Skin of body (tissue), 2 donors: Measurements from ENCODE around the gene PRPF38B. TPM values are rescaled to one million over a fixed set of nuclear protein-coding genes. Genes with fewer than 3 reads are reported as not detected.
"Not testable (repeated sequence)": the region's sequence is repeated elsewhere in the genome, so short reads cannot be mapped to it uniquely, and the experiment has no call there.

Experiments used
- DNase-seq: peaks from one replicate; lab custom pipeline; 2025; lab: John Stamatoyannopoulos, UW
- total RNA-seq: library from RNA; depleted of rRNA; stranded (reverse); fragments of >200 nt; gene quantifications from one replicate; pipeline ENCODE4 v1.2.3, GENCODE V29; 2014

Gene PRPF38B
- total RNA-seq, 1 donor from 2014 or later, result 21.9 TPM

DNA sequence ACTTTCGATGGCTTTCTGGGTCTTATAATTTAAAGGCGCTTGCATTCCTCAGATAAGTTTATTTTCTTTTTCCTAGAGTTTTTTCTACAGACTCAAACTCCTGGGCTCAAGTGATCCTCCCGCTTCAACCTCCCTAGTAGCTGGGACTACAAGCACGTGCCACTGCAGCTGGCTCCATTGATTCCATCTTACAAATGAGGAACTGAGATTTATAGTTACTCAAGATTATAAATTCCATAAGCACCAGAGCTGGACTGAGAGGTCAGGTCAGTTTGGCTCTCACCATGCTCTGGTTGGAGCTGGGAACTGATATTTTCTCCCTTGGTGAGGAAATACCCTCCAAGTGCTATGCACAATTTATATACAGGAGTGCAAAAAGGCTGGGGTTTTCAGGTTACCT is 13.4 kb upstream of the PRPF38B start:
- no peak for DNase-seq

DNA sequence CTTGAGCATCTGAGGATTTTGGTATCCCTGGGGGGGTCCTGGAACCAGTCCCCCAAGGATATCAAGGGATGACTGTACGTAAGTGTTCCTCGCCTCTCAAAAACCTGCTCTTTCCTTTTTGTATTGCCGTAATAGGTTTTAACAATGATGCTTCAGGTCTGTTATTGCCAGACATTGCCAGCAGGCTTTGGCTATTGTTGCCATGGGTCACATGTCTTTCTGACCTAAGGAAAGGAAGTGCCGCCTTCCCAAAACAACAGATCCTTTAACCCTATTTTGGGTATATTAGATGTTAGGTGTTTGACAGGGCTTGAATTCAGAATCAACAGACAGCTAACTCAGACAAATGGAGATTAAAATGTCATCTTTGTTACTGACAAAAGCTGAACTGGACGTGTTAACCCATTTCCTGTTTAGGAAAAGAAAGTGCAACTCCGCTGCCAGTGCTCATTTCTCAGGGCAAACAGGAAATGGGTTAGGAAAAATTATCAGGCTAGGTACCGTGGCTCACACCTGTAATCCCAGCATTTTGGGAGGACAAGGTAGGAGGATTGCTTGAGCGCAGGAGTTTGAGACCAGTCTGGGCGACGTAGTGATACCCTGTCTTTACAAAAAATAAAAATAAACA is 12.4 kb upstream of the PRPF38B start:
- DNase-seq, result no peak

DNA sequence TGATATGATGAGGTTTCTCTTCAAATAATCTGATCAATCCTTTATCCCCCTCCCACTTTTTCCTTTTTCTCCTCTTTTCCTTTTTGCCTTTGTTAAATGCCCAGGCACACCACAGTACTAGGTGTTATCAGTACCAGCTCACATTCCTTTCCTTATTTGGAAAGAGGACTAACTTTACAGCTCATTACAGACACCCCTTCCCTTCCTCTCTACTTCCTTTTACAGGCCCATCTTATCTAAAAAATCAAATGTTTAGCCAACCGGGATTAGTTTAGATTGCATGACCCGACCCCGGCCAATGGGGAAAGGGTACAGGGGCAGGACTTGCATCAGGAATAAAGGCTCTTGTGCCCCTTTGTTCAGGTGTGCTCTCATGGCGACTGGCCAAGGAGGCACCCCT is 10.4 kb upstream of the PRPF38B start:
- not testable (repeated sequence) for DNase-seq

DNA sequence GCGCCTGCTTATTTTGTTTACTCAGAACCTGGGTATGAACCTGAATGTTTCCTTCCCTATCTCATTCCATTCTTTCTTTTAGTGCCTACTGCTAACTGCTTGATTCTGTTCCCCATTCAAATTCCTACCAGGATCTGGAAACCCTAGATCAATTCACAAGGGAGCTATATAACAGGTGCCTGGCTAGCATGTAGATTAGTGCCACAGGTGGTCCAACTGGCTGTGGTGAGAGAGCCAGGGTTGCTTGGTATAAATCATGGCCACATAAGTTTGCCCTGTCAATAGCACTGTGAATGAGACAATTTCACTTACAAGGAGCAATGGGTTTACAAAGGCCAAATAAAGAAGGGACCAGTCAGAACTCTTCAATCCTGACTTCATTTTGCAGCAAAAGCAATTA is 6.6 kb upstream of the PRPF38B start:
- DNase-seq, result no peak

DNA sequence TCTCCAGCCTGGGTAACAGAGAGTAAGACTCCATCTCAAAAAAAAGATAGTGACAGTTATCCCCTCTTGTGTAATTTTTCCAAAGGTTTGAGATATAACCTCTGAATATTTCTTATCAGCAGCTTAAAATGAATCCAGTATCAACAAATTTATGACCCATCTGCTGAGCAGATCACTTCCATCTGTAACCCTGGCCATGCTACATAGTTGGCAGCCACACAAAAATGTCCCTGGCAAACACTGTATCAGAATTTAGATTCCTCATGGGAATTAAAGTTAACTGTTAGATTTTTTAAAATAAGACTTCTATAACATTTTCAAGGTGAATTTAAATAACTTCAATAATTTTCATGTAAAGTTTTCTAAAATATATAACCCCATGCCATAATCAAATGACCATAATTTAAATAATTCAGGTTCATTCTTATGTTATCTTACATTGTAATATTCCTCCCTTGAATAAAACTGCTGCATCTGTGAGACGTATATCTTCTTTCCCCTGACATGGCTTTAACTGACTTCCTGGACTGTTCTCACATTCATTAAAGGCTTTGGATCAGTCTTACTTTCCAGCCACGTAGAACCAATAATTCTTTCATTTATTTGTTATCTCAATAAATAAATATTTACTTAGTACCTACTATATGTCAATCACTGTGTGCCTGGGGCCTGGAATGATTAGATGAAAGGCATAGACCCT is 5.3 kb upstream of the PRPF38B start:
- DNase-seq, result peak; percentile 64

DNA sequence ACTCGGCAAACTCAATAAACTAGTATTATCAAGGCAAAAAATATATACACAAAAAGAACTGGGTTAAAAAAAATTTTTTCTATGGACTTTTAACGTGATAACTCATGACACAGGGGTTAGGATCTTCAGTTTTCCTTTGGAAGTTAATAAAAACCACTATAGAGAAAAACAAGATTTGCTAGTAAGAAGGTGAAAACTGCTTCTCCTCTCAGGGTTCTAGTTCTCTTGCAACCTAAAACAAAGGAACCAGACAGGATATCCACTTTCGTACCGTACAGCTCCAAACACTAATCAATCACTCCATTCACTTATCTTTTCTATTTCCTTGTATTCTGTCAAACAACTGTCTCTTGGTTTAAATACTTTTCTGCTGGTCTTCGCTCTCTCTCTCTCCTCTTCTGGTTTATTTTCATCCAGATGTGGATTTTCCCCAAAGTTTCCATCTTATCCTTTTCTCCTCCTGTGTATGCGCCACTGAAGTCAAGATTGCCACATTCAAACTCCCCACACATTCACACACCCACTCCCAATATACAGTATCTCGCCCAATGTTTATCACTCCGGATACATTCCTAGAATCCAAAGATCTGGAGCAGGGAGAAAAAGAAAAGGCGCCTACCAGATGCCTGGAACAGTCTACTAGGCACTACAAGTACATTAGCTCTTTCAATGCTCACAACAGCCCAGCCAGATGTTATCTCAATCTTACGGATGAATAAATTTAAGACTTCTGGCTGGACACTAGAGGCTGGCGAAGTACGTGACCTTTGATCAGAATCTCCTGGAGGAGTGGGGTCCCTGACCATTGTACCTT is 775 bp upstream of the PRPF38B start:
- DNase-seq, result peak; percentile 80

DNA sequence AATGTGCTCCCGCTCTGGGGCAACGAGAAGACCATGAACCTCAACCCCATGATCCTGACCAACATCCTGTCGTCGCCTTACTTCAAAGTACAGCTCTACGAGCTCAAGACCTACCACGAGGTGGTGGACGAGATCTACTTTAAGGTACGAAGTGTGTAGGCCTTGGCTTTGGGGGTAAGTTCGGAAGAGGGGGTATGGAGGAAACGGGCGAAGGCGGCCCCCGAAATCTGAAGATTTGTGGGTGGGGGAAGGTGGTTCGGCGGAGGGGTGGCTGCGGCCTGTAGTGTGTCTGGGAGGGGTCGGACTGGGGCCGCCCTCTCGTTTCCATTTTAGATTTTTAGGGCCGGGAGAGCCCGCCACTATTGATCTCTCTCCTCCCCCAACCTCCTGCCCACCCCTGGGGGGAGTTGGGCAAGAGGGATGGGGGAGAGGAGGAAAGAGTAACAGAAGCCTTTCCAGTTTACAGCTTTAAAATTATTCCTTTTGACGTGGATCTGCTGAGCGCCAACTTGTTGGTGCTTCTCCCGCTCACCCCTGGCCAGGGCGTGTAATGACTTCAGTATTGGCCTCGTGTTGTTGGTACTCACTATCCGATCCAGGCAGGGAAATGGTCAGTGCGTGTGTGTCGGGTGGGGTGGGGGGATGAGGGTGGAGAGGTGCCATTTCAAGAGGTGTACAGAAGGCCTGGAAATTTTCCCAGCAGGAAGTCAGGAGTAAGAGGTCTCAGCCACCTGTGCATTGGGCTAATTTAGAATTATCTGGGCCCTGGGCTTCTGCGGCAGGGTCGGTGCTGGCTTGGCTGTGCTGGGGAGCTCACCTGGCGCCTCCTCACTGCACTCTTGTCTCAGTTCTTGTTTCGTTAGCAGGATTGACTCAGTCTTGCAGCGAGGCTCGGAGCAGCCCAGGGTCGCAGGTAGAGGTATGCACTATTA is 880 bp downstream of the PRPF38B start:
- DNase-seq, result peak; percentile 75

DNA sequence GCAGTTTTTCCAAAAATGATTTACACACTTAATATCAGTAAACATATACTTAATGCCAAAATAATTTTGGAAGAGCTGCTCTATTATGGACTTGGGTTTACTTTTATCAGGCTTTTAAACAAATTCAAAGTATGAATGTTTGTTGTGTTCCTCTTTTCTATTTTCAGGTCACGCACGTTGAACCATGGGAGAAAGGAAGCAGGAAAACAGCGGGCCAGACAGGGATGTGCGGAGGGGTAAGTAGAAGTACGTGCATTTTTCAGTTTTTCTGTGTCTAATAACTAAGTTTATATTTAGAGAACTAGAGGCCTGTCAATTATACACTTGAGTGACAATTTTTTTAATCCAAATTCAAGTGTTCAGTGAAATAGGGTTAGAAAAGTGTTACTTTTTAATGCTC is 3.4 kb downstream of the PRPF38B start:
- DNase-seq, result no peak

DNA sequence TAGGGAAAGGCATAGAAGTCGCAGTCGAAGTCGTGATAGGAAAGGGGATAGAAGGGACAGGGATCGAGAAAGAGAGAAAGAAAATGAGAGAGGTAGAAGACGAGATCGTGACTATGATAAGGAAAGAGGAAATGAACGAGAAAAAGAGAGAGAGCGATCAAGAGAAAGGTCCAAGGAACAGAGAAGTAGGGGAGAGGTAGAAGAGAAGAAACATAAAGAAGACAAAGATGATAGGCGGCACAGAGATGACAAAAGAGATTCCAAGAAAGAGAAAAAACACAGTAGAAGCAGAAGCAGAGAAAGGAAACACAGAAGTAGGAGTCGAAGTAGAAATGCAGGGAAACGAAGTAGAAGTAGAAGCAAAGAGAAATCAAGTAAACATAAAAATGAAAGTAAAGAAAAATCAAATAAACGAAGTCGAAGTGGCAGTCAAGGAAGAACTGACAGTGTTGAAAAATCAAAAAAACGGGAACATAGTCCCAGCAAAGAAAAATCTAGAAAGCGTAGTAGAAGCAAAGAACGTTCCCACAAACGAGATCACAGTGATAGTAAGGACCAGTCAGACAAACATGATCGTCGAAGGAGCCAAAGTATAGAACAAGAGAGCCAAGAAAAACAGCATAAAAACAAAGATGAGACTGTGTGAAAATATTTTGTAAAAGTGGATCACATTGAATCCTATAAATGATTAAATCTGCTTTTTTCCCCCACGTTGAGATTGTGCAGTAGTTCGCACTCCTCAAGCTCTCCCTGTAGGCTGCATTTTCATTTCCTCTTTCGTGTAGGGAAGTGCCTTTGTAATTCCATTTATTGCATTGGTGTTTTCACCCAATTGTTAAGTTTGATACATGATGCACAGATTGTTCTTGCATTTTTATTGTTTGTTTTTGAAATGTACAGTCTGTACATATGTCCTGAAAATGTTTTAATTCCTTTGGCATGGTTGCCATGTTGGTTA is 7.5 kb downstream of the PRPF38B start:
- DNase-seq, result no peak

DNA sequence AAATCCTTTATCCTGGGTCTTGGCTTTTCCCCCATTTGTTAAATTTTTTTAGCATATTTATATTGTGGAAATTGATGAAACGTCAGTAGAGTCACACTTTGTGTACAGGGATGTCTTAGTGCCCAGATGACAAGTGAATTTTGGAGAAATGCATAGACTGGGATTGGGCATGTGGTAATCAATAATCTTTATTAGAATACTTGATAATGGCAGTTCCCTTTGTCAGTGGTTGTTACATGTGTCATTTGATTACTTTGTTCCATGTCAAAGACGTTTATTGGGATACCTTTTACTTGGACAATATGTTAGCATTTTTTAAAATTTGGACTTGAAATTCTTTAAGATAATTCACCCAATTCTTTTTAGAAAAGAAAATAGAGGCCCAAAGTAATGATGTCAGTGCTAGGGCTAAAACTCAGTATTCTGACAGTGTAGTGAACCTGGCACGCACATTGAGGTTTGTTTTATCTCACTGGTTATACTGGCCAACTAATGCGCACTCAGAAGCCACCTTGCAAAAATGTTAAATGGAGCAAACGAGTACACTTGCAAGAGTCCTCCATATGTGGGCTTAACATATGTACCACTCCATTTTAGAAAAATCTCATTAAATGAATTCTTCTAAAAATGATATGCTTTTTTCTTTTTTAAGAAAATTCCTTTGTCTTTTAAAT is 9.2 kb downstream of the PRPF38B start:
- no peak for DNase-seq

DNA sequence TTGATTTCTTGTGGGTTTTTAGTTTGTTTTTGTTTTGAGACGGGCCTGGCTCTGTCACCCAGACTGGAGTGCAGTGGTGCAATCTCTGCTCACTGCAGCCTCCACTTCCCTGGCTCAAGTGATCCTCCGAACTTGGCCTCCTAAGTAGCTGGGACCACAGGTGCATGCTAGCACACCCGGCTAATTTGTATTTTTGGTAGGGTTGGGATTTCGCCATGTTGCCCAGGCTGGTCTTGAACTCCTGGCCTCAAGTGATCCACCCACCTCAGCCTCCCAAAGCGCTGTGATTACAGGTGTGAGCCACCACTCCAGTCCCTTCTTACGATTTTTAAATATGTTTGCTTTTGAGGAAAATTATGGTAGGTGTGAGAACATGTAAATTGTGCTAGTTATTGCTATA is 10.0 kb downstream of the PRPF38B start:
- not testable (repeated sequence) for DNase-seq

DNA sequence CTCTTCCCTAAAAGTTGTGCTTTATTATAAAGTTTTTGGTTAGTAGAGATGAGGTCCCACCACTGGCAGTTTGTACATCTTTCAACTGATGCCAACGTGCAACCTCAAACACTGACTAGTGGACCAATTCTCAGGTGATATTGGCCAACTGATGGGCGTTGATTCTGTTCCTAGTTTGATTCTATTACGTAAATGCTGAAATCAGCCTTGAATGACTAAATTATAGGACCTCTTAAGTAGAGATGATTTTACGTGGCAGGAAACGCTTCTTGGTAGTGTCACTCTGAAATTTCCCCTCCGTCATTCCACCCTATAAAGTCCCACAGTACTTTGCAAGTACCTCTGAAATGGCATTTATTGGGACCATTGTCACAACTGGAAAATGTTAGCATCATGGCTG is 11.8 kb downstream of the PRPF38B start:
- no peak for DNase-seq

DNA sequence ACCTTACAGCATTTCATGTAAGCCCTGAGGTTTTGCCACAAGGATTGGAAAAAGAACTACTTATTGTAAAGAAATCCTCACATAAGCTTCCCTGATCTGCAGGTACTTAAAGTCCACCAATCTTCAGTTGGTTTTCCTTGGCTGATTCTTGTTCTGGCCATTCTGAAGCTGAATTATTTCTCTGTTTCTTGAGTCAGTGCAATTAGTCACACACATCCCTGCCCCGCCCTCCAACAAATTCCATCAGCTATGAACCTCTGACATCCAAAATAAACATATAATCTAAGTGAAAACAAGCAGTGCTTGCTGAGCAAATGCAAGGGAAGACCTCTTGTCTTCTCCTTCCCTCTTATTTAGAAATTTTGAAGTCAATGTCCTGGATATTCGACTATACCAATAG is 12.4 kb downstream of the PRPF38B start:
- no peak for DNase-seq

DNA sequence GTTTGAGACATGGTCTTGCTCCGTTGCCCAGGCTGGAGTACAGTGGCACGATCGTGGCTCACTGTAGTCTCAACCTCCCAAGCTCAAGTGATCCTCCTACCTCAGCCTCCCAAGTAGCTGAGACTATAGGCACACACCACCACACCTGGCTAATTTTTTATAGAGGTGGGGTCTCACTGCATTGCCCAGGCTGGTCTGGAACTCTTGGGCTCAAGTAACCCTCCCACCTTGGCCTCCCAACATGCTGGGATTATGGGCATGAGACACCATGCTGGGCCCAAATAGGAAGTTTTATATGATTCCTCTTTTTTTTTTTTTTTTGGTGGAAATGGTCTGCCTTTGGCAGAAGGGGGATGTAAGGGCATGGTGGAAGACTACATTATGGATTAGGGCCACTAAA is 14.5 kb downstream of the PRPF38B start:
- no peak for DNase-seq

DNA sequence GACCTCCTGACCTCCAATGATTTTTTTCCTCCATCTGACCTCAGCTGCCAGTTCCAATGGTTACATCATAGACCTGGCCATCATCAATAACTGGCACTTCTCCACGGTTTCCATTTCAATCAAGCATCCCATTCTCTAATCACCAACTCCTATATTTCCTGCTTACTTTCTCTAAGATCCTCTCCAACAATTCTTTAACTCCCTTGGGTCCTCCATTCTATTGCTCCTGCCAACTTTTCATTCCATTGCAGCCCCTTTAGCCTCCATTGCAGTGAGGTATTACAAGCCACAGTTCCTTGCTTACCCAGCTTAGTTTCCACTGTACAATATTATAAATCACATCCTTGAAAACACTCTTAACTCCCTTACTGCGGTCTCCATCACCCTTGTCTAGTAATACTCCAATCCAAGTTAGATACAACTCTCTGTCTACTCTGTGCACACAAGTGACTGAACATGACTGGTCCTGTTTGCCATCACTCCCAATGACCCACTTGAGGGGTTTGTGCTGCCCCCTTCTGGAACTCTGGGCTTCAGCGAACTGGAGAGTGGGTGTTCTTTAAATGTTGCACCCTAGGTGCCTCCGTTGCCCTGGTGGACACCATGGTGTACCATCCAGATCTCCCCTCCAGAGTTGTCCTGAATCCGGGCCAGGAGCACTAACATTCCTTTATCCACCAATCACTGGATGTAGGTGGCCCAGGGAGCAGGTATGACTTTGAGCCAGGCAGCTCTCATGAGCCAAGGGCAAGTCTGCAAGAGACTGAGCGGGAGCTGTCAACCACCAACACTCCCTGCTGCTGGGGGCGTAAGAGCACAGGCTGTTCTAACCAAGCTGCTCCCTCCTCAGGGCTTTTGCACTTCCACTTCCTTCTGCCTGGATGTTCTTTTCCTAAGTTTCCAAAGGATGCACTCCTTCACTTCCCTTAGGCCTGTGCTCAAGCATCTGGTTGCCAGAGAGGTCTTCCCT is 16.9 kb downstream of the PRPF38B start:
- DNase-seq, result no peak

DNA sequence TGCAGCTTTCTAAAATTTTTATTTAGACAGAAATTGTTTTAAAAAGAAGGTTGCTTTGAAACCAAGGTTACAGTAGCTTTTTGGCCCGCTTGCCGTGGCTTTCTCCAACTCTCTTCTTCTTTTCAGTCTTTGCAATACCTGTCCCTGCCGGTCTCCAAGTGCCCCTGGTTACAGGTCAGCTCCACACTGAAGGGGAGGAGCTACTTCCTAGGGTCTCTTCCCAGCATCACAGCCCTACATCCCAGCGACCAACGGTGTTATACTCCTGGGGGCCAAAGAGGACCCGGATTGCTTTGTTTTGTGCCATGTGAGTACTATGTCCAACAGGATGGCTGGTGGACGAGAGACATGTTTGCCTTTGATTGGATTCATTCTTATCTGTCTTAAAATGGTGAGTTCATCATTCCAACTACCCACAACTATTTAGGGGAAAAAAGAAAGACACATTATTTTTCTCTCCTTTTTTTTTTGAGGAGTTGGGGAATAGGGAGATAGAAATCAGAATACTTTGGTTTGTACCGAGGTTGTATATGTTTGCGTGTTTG is 20.6 kb downstream of the PRPF38B start, which contains the start of gene FNDC7:
Gene FNDC7, plus strand, starts transcription at position 303 of the 545 bp plus-strand sequence. Its CDS starts 26 bp downstream, at position 329.
- no peak for DNase-seq

DNA sequence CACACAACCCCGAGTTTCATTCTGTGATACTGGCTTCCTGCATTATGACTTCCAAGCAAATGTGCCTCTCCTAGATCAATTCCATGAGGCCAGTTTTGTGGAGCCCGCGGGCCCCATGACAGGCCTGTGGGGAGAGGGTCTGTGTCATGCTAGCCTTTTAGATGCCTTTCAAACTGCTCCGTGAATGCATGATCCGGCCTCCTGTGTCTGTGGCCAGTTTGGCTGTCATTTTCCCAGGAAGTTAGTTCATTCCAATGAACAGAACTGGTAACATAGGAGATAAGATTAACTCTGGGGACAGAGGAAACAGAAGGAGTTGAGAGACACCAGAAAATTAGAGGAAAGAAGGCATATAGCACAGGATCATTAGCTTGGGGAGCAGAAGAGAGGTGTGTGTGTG is 23.8 kb downstream of the PRPF38B start:
- no peak for DNase-seq
